HG03521 (cell line): ENCODE data around the gene LRRC56.

Experiments used
- ATAC-seq: cut with Tn5 transposase; IDR thresholded peaks from one replicate; pipeline ENCODE4 v1.9.1; 2021; ENCODE audit warnings: mild to moderate bottlenecking, moderate library complexity; ENCODE audit not compliant: unreplicated experiment

The LRRC56 gene

DNA sequence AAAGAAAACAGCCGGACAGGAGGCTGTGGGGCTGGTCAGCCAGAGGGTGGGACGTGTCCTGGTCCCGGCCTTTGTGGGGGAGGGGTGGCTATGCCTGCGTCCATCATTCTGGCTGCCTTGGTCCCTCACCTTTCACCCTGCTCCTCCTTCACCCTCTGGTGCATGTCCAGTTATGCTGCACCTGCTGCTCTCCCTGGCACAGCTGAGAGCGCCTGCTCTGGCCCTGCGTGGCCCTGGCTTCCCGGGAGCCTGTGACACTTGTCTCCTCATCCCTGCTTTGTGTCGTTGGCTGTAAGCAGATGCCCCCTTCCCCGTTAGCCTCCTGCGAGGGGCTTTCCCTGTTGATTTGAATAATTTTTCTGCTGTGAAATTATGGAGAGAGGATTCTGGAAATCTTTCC lies 55.6 kb downstream of the LRRC56 start:
- no peak for ATAC-seq

DNA sequence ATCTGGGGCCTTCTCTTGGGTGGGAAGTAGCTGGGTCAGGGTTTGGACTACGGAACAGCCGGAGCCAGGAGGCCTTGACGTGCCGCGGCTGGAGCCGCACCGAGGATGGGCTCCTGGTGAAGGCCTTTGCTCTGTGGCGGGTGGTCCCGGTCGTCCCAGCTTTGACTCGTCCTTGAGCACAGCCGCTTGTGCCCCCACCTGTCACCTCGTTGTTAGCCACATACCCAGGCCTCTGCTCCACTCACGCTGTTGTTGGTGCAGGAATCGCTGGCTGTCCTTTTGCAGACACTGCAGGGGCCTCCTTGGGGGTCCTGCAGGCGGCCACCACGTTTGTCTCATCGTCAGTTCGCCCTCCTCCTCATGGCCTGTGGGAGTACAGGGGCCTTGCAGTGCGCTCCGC lies 56.0 kb downstream of the LRRC56 start:
- no peak for ATAC-seq

DNA sequence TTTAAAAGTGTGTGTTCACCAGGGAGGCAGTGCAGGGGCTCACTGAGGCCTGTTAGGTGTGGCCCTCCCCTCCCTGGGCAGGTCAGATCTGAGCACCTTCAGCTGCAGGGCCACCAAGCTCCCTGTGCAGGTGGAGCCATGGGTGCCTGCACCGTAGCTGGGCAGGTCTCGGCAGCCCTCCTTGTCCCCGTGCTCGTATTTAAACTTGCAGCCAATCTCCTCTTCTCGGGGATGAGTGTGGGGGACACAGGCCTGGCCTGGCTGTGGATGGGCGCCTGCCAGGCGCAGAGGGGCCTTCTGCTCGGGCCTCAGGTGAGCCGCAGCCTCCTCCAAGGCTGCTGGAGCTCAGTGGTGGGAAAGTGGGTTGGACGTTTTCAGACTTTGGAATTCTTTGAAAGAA lies 58.1 kb downstream of the LRRC56 start:
- ATAC-seq = no peak

- no peak for ATAC-seq
These were observed 59.0 kb downstream of the LRRC56 start for GRCh38 chr11:596374-596773.

- ATAC-seq = no peak
These were observed 59.9 kb downstream of the LRRC56 start for GRCh38 chr11:597166-597725.

DNA sequence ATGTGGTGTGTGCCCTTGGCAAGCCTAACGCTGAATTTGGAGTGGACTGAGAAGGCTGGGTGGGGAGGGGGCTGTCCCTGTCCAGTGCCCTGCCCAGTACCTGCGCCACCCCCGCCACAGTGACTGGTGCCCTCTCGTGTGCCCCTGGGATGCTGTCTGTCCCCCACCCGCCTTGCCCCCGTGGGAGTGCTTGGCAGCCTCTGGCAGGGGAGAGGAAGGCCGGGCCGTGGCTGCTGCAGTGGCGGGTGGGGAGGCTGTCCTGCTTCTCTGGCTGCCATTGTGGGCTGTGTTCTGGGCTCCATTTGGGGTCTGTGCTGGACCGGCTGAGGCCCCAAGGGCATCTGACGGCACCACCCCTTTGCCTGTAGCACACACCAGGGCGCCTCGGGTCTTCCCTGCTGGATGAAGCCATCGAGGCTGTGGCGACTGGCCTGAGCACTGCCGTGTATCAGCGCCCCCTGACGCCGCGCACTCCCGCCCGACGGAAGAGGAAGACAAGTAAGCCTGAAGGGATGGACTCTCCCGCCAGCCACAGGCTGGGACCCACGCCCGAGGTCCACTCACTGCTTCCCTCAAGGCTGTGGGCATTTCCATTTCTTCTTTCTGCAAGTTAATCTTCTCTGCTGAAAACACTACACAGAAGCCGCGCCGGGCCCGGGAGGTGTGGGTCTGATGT lies 60.8 kb downstream of the LRRC56 start:
- no peak for ATAC-seq

GRCh38 chr11:601573-602245 lies 64.4 kb downstream of the LRRC56 start:
- no peak for ATAC-seq

DNA sequence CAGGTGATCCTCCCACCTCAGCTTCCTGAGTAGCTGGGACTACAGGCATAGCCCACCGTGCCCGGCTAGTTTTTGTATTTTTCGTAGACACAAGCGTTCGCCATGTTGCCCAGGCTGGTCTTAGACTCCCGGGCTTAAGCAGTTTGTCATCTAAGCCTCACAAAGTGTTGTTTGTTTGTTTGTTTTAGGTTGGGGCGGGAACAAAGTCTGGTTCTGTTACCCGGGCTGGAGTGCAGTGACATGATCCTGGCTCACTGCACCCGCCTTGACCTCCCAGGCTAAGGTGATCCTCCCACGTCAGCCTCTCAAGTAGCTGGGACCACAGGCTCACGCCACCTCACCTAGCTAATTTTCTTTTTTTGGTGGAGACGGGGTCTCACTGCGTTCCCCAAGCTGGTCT lies 65.8 kb downstream of the LRRC56 start:
- ATAC-seq = no peak
